Measurements from ENCODE around the gene DNAH3. TPM values are rescaled to one million over a fixed set of nuclear protein-coding genes. Genes with fewer than 3 reads are reported as not detected.

DNAH3 gene
- total and polyA plus RNA-seq, 2 of the 8 experiments (the other 6 are each of a cell fraction or from before 2014, with no cell fraction given) = 0.57 to 0.71 TPM

DNA sequence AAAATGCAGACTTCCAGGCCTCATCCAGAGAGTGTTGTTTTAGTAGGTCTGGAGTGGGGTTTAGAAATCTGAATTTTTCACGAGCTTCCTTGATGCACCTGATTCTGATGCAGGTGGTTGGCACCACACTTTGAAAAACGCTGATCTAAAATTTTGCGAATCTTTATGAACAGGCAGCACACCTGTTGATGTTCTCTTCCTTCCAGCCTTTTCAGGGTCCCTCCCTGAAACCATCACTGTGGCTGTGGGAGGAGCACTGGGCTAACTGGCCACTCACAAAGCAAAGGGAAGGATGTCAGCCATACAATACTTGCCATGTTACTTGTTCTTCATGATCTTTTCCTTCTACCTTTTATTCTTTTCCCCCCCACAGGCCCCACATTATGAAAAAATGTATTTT is 22.0 kb upstream of the DNAH3 start:
- Histone ChIP-seq H3K9me3 (ENCODE audit: insufficient read depth in 2 of 2, low read depth in 1 of 2, low read length in 1 of 2) (no peaks in the 10 kb centered on the region), H3K4ac (replicated peaks; ENCODE audit: insufficient read length, low read depth, low read length) (no peak overlapping the region), H3K9ac (replicated peaks in 1 of 4; ENCODE audit: extremely low read depth in 1 of 4, low read depth in 3 of 4, low read length in 3 of 4) (no peak overlapping the region), H2AK5ac (ENCODE audit: low read depth, low read length) (no peak overlapping the region), H3K4me3 (ENCODE audit: extremely low read depth in 1 of 4, insufficient read depth in 2 of 4, low read depth in 3 of 4, low read length in 4 of 4) (no peak overlapping the region), H3K79me1 (ENCODE audit: low read depth, low read length) (no peaks in the 10 kb centered on the region), H4K8ac (ENCODE audit: extremely low read depth, insufficient read depth, low read length) (no peak overlapping the region), H2BK20ac (ENCODE audit: low read length) (no peak overlapping the region), H3K4me2 (ENCODE audit: insufficient read depth in 1 of 2, low read depth in 2 of 2, low read length in 2 of 2) (no peak overlapping the region), H2BK15ac (ENCODE audit: low read length) (no peak overlapping the region), H4K5ac (ENCODE audit: insufficient read length, low read depth, low read length) (no peak overlapping the region), H3K4me1 (replicated peaks in 1 of 4; ENCODE audit: control insufficient read depth in 3 of 4, insufficient read depth in 4 of 4, low read length in 3 of 4) (no peaks in the 10 kb centered on the region), H3K27ac (ENCODE audit: low read depth, low read length) (no peak overlapping the region), H3K79me2 (ENCODE audit: control insufficient read depth in 1 of 2, insufficient read depth in 2 of 2, low read length in 2 of 2) (peaks cover 0 to 4% of the 10 kb centered on the region in 2 experiments; a peak in 1 of 4 replicates), H3K18ac (ENCODE audit: extremely low read depth, low read length) (no peak overlapping the region), H3K56ac (replicated peaks; ENCODE audit: insufficient read length, low read depth, low read length) (no peak overlapping the region), H3K23me2 (ENCODE audit: low read depth, low read length) (no peaks in the 10 kb centered on the region), H3K14ac (ENCODE audit: insufficient read length) (no peak overlapping the region), H4K91ac (replicated peaks; ENCODE audit: insufficient read length, low read length) (no peak overlapping the region), H4K20me1 (replicated peaks in 1 of 2; ENCODE audit: control insufficient read depth in 1 of 2, insufficient read depth in 2 of 2, low read length in 2 of 2) (no peaks in the 10 kb centered on the region), H3K36me3 (ENCODE audit: control insufficient read depth in 2 of 4, insufficient read depth in 4 of 4, low read length in 3 of 4) (peaks cover 16 to 78% (median 51%) of the 10 kb centered on the region in 4 experiments), H3K23ac (ENCODE audit: insufficient read length) (no peak overlapping the region), H3K27me3 (replicated peaks in 1 of 4; ENCODE audit: control insufficient read depth in 3 of 4, extremely low read depth in 1 of 4, insufficient read depth in 3 of 4, low read length in 3 of 4) (no peaks in the 10 kb centered on the region), H2AFZ (ENCODE audit: low read length) (no peak overlapping the region), H2BK12ac (ENCODE audit: low read depth, low read length) (no peak overlapping the region), H2BK5ac (ENCODE audit: low read depth, low read length) (no peak overlapping the region), H2BK120ac (replicated peaks; ENCODE audit: low read depth, low read length) (no peak overlapping the region)
- ChIA-PET POLR2A (ENCODE audit: partially characterized antibody) (interaction anchor here (1.0 to 1.5 kb wide), 2 partner anchors 12 to 95 kb away, joined by 3 to 5 read pairs; no protein-coding TSS in a partner anchor), CTCF (ENCODE audit: partially characterized antibody) (interaction anchor here (1.5 kb wide), 1 partner anchor 128 kb away, joined by 4 read pairs; no protein-coding TSS in a partner anchor)
- DNase-seq (ENCODE audit: low read depth in 1 of 2, low spot score in 2 of 2) = no peak
- 88% methylated on average over 3 of the region's 3 CpGs; no CpG with 5 or more reads in 1 of the 2 experiments for WGBS, 2 experiments (ENCODE audit: extremely low coverage in 1 of 2, insufficient coverage in 1 of 2, insufficient read length in 1 of 2, insufficient replicate concordance in 2 of 2, low coverage in 1 of 2, low lambda C conversion rate in 2 of 2, missing lambda C conversion rate in 1 of 2)
- FAIRE-seq = no peak
- TF ChIP-seq CREB1 (IDR thresholded peaks at IDR 0.05) = no peak
- TF ChIP-seq SP4 (IDR thresholded peaks at IDR 0.05; ENCODE audit: low read length) = no peak
- TF ChIP-seq YY1 (IDR thresholded peaks at IDR 0.05; ENCODE audit: low read depth, low read length) = no peak
- TF ChIP-seq CBX5 (IDR thresholded peaks at IDR 0.05; ENCODE audit: low read depth, low read length) = no peak
- TF ChIP-seq FOSL1 (IDR thresholded peaks at IDR 0.05; ENCODE audit: insufficient read depth, low read depth, low read length) = no peak
- no peak for TF ChIP-seq BACH1 (IDR thresholded peaks at IDR 0.05; ENCODE audit: low read length)
- TF ChIP-seq POU5F1 (IDR thresholded peaks at IDR 0.05; ENCODE audit: low read depth, low read length) = no peak
- no peak for TF ChIP-seq RAD21 (IDR thresholded peaks at IDR 0.05 in 1 of 2, conservative IDR thresholded peaks at IDR 0.05 in 1 of 2; ENCODE audit: low read depth in 2 of 2, low read length in 2 of 2)
- no peak for TF ChIP-seq SAP30 (IDR thresholded peaks at IDR 0.05; ENCODE audit: insufficient read depth, insufficient replicate concordance, low read length)
- no peak for TF ChIP-seq SP1 (IDR thresholded peaks at IDR 0.05; ENCODE audit: low read depth, low read length)
- no peak for TF ChIP-seq SRF (IDR thresholded peaks at IDR 0.05; ENCODE audit: low read depth, low read length)
- TF ChIP-seq TAF7 (optimal IDR thresholded peaks at IDR 0.05; ENCODE audit: borderline replicate concordance, low read depth, low read length) = no peak
- TF ChIP-seq RXRA (IDR thresholded peaks at IDR 0.05; ENCODE audit: insufficient read depth, low read depth, low read length) = no peak

Measured in H1 (cell line).